ENCODE measurements around the gene STON1.
"Not testable (repeated sequence)": the region's sequence is repeated elsewhere in the genome, so short reads cannot be mapped to it uniquely, and the experiment has no call there.

The STON1 gene

GRCh38 chr2:48530033-48530811, at the start of gene STON1:
TSS of gene STON1 (plus strand) at chr2:48530154. CDS start at chr2:48580634, 50,480 bp downstream.
- peak in 1 of 2 donors; percentile 46 for DNase-seq

GRCh38 chr2:48480526-48480925, 49.4 kb upstream of the STON1 start:
- no peak for DNase-seq

GRCh38 chr2:48482313-48482712, 47.6 kb upstream of the STON1 start:
- DNase-seq: no peak

- DNase-seq: peak; percentile 34 to 63
Measured at GRCh38 chr2:48482769-48483168, 47.2 kb upstream of the STON1 start.

GRCh38 chr2:48483506-48483905, 46.4 kb upstream of the STON1 start:
- peak in 1 of 2 donors; percentile 25 for DNase-seq

GRCh38 chr2:48483916-48484315, 46.0 kb upstream of the STON1 start:
- no peak for DNase-seq

- no peak for DNase-seq
Measured at GRCh38 chr2:48488545-48488944, 41.4 kb upstream of the STON1 start.

- no peak for DNase-seq
Measured at GRCh38 chr2:48496849-48497248, 33.1 kb upstream of the STON1 start.

GRCh38 chr2:48504647-48505327, 25.2 kb upstream of the STON1 start:
- DNase-seq: no peak

GRCh38 chr2:48507111-48507510, 22.8 kb upstream of the STON1 start:
- no peak for DNase-seq

- DNase-seq: no peak
Measured at GRCh38 chr2:48508461-48509124, 21.4 kb upstream of the STON1 start.

GRCh38 chr2:48510329-48510728, 19.6 kb upstream of the STON1 start:
- DNase-seq: no peak

GRCh38 chr2:48511849-48512470, 18.0 kb upstream of the STON1 start:
- DNase-seq: no peak

GRCh38 chr2:48512571-48512970, 17.4 kb upstream of the STON1 start:
- DNase-seq: no peak

GRCh38 chr2:48514348-48515003, 15.5 kb upstream of the STON1 start:
- no peak for DNase-seq

- DNase-seq: no peak
Measured at GRCh38 chr2:48515513-48515985, 14.4 kb upstream of the STON1 start.

- DNase-seq: no peak
Measured at GRCh38 chr2:48519593-48519992, 10.4 kb upstream of the STON1 start.

GRCh38 chr2:48524756-48525155, 5.2 kb upstream of the STON1 start:
- not testable (repeated sequence) for DNase-seq

- DNase-seq: no peak
Measured at GRCh38 chr2:48525269-48525943, 4.5 kb upstream of the STON1 start.

- DNase-seq: no peak
Measured at GRCh38 chr2:48527226-48527885, 2.6 kb upstream of the STON1 start.

- no peak for DNase-seq
Measured at GRCh38 chr2:48528431-48528830, 1.5 kb upstream of the STON1 start.
